Measurements from ENCODE around the gene RGS18.
"Not testable (repeated sequence)": the region's sequence is repeated elsewhere in the genome, so short reads cannot be mapped to it uniquely, and the experiment has no call there.

The RGS18 gene

DNA sequence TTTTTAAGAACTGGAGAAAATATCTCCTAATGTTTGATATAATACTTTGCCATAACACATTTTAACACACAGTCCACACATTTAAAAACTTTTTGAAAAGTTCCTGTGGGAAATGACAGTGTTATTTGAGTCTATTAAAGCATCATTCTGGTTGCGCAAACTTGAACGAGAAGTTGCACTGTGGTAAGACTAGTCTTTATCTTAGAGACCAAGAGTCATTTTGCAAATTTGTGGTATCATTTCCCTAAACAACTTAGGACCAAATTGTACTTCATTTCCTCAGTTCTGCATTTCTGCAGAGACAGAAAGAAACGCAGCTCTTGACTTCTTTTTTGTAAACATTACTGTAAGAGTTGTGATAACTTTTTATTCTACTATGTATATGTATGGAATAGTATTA is at the start of gene RGS18:
TSS of gene RGS18 (plus strand) at position 282 of the 400 bp plus-strand sequence. CDS start 176 bp downstream, outside the sequence.
- no peak for DNase-seq (ENCODE audit: low spot score)

- no peak for DNase-seq (ENCODE audit: low spot score)
Observed at GRCh38 chr1:192109576-192109975, 48.7 kb upstream of the RGS18 start.

DNA sequence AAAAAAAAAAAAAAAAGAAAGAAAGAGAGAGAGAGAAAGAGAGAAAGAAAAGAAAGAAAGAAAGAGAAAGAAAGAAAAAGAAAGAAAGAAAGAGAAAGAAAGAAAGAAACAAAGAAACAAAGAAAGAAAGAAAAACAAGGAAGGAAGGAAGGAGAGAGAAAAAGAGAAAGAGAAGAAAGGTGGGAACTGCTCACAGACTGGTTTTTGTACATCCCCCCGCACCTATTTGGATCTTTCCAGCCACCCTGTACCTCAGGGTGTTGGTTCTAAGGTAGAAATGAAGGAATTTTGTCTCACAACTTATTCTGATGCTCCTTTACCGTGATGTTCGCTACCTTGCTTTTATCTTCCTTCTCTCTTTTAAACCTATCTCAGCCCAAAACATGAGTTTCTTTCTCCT is 43.3 kb upstream of the RGS18 start:
- DNase-seq (ENCODE audit: low spot score), result no peak

DNA sequence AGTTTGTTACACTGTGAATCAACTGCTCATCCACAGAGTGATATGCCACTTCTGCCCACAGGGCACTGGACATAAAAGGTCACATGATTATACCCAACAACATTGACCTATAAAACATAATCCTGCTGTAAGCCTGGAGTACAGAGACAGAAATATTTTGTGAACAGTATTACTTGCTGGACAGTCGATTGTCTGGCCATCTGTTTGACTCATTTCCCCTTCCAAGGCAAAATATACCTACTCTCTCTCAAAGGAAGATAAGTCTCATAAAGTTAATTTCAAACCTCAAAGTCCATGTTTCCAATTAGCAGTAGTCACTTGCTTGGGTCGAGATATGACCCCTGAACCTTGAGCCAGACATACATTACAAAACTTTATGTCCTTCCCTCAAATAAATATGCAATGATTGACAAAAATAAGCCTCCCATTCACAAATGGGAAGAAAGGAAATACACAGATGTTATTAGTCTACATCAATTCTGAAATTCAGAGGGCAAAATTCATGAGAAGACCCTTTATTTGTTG is 39.3 kb upstream of the RGS18 start:
- DNase-seq (ENCODE audit: low spot score), result no peak

DNA sequence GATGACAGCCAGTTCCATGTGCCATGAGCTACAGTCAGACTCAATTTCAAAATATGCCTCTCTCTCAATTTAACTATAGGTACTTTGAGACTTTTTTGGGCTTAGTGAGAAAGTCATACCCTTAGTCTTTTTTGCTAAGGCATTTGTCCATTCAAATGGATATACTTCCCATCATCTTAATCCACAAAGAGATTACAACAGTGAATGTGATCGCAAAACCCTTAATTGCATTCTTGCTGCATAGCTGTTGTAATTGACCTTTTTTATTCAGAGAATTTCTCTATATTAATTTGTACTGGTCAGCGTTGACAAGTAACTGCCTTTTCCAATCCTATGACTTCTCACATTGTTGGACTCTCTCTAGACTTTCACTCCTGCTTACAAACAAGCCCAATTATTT is 38.6 kb upstream of the RGS18 start:
- no peak for DNase-seq (ENCODE audit: low spot score)

DNA sequence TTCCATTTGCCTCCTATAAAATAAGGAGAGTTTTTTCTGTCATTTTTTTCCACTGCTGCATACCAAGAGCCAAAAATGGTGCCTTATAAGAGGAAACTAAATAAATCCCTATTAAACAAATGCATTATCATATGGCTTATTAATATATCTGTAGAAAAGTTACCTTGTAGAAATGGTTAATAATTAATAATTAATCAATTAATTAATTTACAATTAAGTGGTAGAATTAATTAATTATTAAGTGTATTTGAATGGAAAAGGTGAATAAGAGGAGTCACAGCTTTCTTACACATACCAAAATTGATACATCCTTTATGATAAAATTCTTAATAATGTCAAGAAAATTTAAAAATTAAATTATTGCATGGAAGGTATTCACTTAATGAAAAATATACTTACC is 35.6 kb upstream of the RGS18 start:
- DNase-seq (ENCODE audit: low spot score), result no peak

DNA sequence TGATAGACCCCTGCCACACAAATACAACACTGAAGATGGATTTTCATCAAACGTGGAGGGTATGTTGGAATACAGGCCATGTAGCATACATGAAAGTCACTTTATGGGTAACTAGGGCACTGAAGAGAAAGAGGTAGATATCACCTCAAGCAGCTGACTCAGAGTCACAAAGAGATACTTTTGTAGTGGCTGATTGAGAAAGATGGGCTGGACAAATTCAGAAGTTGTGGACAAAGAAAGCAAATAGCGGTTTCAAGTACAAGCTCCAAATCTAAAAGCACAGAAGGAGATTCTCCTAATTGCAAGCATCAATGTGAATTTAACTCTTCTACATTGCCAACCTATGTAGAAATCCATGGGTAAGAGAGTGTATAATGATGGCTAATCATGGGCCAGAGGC is 35.0 kb upstream of the RGS18 start:
- no peak for DNase-seq (ENCODE audit: low spot score)

DNA sequence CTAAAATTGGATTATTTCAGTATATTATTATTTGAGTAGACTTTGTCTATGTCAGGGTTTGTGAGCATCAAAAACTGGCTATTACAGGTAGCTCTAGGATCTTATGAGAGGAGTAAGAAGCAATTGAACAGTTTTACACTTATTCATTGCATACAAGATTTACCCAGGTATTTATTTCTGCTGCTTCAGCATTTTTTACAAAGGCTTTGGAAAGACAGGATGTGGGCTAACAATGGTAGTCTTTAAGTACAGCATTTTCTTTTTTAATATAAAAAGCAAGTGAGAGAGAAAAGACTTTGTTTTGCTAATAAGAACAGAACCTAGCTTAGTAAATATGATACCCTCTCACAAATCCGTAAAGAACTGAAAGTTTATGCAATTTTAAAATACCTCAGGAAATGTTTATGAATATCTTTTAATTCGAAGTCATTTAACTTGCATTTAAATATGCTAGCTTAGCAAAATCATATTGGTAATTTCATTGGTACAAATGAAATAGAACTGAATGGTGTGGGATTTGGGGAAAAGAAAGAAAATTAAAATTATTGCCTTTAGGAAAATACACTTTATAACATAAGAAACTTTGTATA is 32.1 kb upstream of the RGS18 start:
- no peak for DNase-seq (ENCODE audit: low spot score)

DNA sequence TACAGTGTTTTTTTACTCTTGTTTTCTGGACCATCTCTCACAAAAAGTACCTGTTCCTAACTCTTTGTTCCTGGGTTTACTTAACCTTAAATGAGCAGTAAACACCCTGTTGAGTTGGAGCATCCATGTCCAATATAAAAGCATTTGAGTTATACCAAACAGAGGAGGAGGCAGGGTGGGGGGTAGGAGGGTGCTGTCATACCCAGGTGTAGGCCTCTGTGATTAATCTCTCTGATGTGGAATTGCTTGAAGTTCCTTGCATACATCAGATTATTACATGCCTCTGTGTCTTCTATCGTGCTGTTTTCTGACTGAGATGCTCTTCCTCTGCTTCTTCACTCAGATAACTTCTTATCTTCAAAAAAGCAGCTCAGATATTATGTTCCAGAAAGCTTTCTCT is 28.1 kb upstream of the RGS18 start:
- no peak for DNase-seq (ENCODE audit: low spot score)

GRCh38 chr1:192130865-192131264 is 27.4 kb upstream of the RGS18 start:
- not testable (repeated sequence) for DNase-seq (ENCODE audit: low spot score)

DNA sequence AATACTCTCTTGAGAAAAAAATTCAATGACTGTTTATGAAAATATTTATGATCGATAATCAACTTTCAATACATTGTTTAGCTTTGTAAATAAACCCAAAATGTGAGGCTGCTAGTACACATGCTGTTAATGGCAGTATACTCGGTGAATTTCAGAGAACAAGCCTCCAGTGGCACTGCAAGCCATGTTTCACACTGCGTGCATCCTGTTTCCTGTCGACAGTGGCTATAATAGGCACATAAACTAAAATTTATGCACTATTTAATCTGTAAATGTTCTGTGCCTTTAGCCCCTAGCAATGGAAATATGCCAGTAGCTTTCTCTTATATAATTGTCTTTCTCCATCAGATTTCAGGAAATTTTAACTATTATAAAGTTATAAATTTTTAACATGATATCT is 26.3 kb upstream of the RGS18 start:
- no peak for DNase-seq (ENCODE audit: low spot score)

DNA sequence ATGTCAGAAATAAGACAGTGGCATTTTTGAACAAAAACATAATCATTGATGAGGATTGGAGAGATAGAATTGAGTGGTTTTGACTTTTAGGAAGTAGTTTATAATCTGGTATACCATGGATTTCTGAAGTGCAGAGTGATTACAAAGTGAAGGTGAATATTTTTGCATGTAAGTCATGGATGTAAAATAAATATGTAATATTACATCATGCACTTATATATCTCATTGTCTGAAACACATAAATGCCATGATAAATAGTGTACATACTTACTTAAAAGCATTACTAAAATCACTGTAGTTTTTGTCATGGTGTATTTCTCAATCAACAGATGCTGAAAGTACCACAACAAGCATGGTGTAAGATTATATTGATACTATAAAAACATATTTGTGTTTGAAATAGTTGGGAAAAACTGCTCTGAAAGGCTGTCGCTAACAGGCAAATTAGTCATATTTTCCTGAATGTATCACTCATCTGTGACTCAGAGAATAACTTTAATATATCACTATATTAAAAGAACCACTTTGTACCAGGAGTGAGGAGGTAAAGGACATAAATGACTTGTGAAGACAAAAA is 24.8 kb upstream of the RGS18 start:
- DNase-seq (ENCODE audit: low spot score), result no peak

DNA sequence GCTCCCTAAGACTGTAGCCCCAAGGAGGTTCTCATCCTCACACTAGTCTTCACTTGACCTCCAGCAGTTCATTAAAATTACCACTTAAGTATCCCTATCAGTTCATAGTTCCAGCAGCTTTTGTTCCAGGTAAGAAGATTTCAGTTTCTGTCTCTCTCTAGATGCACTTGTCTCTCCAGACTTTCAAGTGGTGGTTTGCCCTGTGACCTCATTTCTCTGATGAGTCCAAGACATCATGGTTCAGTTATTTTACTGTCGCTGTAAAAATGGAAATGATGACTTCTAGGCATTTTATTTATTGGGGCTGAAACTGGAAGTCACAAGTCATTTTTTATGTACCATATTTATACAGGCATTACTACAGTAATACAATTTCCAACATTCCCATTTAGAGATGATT is 17.9 kb upstream of the RGS18 start:
- no peak for DNase-seq (ENCODE audit: low spot score)

DNA sequence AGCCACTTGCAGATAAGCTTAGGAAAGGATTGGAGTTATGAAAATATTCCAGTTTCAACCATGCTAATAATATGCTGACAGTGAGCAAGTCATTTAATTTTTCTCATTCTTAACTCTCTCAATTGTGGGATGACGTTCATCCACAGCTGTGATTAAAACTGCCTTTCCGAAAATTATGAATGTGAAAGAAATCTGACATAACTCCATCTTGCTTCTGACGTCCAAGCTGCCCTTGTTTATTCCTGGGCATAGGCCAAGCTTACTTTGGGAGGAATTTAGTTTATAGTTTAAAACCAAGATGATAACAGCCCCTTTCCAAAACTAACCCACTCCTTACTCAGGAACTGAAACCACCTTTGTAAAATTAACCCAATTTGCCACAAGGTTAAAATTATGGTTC is 11.0 kb upstream of the RGS18 start:
- no peak for DNase-seq (ENCODE audit: low spot score)

DNA sequence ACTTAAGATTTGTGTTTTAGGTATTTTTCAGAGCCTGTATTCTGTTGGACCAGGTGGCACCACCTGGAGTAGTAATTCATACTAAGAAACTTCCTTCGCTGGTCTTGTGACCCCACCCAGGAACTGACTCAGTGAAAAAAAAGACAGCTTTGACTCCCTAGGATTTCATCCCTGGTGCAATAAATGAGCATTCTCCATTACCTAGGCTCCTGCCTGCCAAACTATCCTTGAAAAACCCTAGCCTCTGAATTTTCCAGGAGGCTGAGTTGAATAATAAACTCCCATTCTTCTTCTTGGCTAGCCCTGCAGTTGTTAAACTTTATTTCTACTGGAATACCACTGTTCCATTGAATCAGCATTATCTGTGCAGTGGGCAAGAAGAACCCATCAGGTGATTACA is 10.6 kb upstream of the RGS18 start:
- DNase-seq (ENCODE audit: low spot score), result no peak

DNA sequence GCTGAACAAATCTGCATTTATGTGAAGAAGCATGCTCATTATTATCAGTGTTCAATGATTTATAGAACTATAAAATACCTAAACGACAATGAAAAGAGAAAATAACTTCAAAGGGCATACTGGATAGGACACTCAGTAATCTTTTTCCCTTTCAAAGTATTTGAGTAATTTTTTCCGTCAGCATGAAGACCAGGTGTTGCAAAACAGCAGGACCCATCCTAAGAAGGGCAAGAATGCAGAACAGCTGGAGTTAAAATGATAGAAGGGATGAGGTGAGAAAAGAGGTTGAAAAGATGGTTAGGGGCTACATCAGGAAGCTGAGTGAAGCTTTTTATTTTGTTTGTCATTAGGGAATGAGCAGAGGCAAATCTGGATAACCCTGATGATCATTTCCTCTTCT is 7.1 kb upstream of the RGS18 start:
- no peak for DNase-seq (ENCODE audit: low spot score)

DNA sequence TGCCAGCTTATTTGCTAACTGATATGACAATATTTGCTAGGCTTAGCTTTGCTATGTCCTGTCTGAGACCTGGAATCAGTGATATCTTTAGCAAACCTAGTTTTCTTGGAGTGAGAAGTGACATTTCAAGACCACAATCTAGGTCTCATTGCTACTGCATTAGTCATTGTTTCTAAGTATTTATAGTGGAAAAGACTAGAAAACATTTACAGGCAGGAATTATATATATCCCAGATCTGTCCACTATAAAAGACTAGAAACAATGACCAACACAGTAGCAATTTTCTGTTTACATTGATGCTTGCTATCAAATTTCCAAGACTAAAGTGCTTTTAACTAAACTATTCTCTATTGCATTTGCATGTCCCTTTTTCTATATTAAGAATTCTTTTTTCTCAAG is 5.0 kb upstream of the RGS18 start:
- DNase-seq (ENCODE audit: low spot score), result no peak

DNA sequence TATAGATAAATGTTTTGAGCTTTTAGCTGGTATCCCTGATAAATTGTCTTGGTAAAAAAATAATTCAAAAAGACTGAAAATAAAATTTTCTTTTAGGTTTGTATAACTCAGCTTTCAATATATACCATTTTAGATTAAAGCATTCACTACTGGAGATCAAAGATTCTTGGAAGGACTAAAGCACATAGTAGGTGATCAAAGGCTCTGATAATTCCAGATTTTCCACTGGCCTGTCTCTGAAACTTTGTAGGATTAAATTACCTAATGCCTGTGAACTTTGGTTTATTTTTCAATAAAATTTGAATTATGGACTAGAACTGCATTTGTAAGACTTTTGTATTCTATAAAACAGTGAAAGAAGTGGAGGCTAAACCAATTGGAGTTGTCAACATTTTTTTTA is 1.2 kb upstream of the RGS18 start:
- no peak for DNase-seq (ENCODE audit: low spot score)

- DNase-seq (ENCODE audit: low spot score), result no peak
Observed at GRCh38 chr1:192159014-192159413, 752 bp downstream of the RGS18 start.

- DNase-seq (ENCODE audit: low spot score), result no peak
Observed at GRCh38 chr1:192159781-192160180, 1.5 kb downstream of the RGS18 start.

DNA sequence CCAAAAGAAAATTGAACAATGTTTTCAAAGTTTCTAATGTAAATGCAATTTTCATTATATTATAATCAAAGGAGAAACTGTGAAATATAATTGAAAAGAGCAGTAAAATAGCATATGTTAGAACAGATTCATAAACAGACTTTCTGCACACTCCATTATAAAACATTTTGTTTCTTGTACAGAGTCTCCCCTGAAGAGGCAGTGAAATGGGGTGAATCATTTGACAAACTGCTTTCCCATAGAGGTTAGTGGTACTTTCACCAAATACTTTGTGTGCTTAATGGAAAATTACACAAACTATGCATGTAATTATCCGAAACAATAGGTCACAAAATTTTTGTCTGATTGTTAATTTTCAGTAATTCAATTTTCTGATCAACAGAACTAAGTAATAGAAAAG is 1.9 kb downstream of the RGS18 start:
- no peak for DNase-seq (ENCODE audit: low spot score)

DNA sequence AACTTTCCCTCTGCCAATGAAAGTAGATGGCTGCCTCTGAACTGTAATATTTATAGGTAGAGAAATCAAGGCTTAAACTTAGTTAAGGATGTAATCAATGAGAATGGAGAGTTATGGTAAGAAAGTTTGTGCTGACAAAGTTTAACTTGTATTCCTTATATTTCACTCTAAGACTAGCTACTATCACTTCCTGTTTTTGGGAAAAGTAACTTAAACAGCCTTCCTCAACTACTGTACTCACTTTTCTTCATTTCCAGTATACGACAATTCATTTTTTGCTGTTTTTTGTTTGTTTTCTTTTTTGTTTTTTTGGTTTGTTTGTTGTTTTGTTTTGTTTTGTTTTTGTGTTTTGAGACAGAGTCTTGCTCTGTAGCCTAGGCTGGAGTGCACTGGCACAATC is 3.7 kb downstream of the RGS18 start:
- DNase-seq (ENCODE audit: low spot score), result no peak

DNA sequence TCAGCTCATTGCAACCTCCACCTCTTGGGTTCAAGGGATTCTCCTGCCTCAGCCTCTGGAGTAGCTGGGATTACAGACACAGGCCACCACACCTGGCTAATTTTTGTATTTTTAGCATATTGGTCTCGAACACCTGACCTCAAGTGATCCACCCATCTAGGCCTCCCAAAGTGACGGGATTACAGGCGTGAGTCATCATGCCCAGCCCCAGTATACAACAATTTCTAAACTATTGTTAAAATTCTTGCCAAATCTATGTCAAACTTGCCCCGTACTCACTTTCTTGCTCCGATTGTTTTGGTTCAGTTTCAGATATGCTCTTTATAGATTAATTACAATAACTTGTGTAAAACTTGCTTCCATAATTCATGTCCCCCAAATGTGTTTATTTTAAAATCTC is 4.1 kb downstream of the RGS18 start:
- no peak for DNase-seq (ENCODE audit: low spot score)

DNA sequence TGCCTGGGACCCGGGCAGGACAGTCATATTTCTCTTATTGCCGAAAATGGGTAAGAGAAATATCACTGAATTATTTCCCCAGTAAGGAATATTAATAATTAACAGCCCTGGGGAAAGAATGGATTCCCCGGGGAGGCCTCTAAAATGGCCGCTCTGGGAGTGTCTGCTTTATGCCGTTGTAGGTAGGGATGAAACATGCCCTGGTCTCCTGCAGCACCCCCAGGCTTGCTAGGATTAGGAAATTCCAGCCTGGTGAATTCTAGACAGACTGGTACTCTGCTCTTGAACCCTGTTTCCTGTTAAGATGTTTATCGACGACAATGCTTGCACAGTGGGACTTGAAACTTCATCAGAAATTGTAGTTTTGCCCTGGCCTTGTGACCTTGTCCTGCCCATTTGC is 6.7 kb downstream of the RGS18 start:
- not testable (repeated sequence) for DNase-seq (ENCODE audit: low spot score)

Data from hematopoietic multipotent progenitor cell treated with erythropoietin and hydrocortisone succinate and interleukin-3 and kit ligand, for 15 days (in vitro differentiated cells).